SK-N-SH (cell line): ENCODE results near the gene DMD. TPM values are rescaled to one million over a fixed set of nuclear protein-coding genes. Genes with fewer than 3 reads are reported as not detected.

Experiments
- CTCF ChIA-PET: fragments of 300-600, 350-600 bp; formaldehyde crosslinking; extraction: SDS; loops from one replicate; lab custom pipeline; 2021; lab: Yijun Ruan, JAX
- POLR2A ChIA-PET: fragments of 350-600 bp; sonication (Branson Sonifier 250); formaldehyde crosslinking; extraction: SDS; loops from one replicate; lab custom pipeline; 2020; ENCODE audit warnings: antibody characterized with exemption, inconsistent platforms; lab: Yijun Ruan, JAX
- DNase-seq: peaks from one replicate; pipeline ENCODE4 v3.0.0; 2012
- H2AFZ ChIP-seq: fragments of 200-600 bp; sonication (generic); 2 replicates; pipeline ENCODE4 v1.8.1; 2016; ENCODE audit warnings: antibody characterized with exemption, mild to moderate bottlenecking, low read depth
- H3F3A ChIP-seq: fragments of 200-600 bp; sonication (generic); replicated peaks from 2 replicates; pipeline ENCODE3; 2016; ENCODE audit warnings: antibody characterized with exemption, mild to moderate bottlenecking; ENCODE audit not compliant: insufficient read depth
- H3K27ac ChIP-seq, 2 experiments: fragments of 200-500 bp in 1 of 2; fragments of 200-600 bp in 1 of 2; sonication (Bioruptor generic) in 1 of 2; sonication (generic), shearing (Covaris generic) in 1 of 2; 2 replicates each; pipeline versions ENCODE4 v1.5.1 to v1.6.1; 2014 to 2016; ENCODE audit warnings: low read depth in 2 of 2, inconsistent platforms in 1 of 2, low read length in 1 of 2, mild to moderate bottlenecking in 1 of 2, mixed read lengths in 1 of 2
- H3K27me3 ChIP-seq: fragments of 200-600 bp; sonication (generic), shearing (Covaris generic); 2 replicates; pipeline ENCODE4 v1.6.1; 2016; ENCODE audit warnings: mixed run types; ENCODE audit not compliant: insufficient read depth
- H3K36me3 ChIP-seq, 2 experiments: fragments of 200-500 bp in 1 of 2; fragments of 200-600 bp in 1 of 2; sonication (Bioruptor generic) in 1 of 2; sonication (generic) in 1 of 2; replicated peaks in 1 of 2; 2 replicates each; pipeline versions ENCODE3 to v1.5.1; 2014 to 2016; ENCODE audit warnings: low read length in 1 of 2, mild to moderate bottlenecking in 1 of 2; ENCODE audit not compliant: insufficient read depth in 2 of 2, control insufficient read depth in 1 of 2
- H3K4me1 ChIP-seq, 2 experiments: fragments of 200-500 bp in 1 of 2; fragments of 200-600 bp in 1 of 2; sonication (Bioruptor generic) in 1 of 2; sonication (generic), shearing (Covaris generic) in 1 of 2; 2 replicates each; pipeline versions ENCODE4 v1.5.1 to v1.6.1; 2014 to 2016; ENCODE audit warnings: low read depth in 1 of 2, low read length in 1 of 2, mixed run types in 1 of 2; ENCODE audit not compliant: insufficient read depth in 2 of 2, control insufficient read depth in 1 of 2
- H3K4me2 ChIP-seq: fragments of 200-600 bp; sonication (generic), shearing (Covaris generic); 2 replicates; pipeline ENCODE4 v1.6.1; 2017; ENCODE audit warnings: mixed run types
- H3K4me3 ChIP-seq, 2 experiments: fragments of 200-500 bp in 1 of 2; fragments of 200-600 bp in 1 of 2; sonication (Bioruptor generic) in 1 of 2; sonication (generic), shearing (Covaris generic) in 1 of 2; 2 replicates each; pipeline versions ENCODE4 v1.5.1 to v1.8.1; 2014 to 2016; ENCODE audit warnings: low read depth in 2 of 2, inconsistent platforms in 1 of 2, low read length in 1 of 2, mild to moderate bottlenecking in 1 of 2, mixed read lengths in 1 of 2, moderate library complexity in 1 of 2
- H3K79me2 ChIP-seq: fragments of 200-600 bp; sonication (generic); 2 replicates; pipeline ENCODE4 v1.8.1; 2017; ENCODE audit warnings: mild to moderate bottlenecking; ENCODE audit not compliant: insufficient read depth
- H3K9ac ChIP-seq: fragments of 200-600 bp; sonication (generic); 2 replicates; pipeline ENCODE4 v1.6.1; 2017; ENCODE audit warnings: mixed run types
- H3K9me2 ChIP-seq: fragments of 200-600 bp; sonication (generic); 2 replicates; pipeline ENCODE4 v1.6.1; 2017; ENCODE audit warnings: mixed run types
- H3K9me3 ChIP-seq: fragments of 200-600 bp; sonication (generic); 2 replicates; pipeline ENCODE4 v1.6.1; 2017; ENCODE audit warnings: mixed run types, mild to moderate bottlenecking, moderate library complexity
- H4K20me1 ChIP-seq: fragments of 200-600 bp; sonication (generic); 2 replicates; pipeline ENCODE4 v1.6.1; 2017; ENCODE audit warnings: mild to moderate bottlenecking, mixed run types; ENCODE audit not compliant: insufficient read depth
- EP300 ChIP-seq, 2 experiments: IDR thresholded peaks; 2 replicates each; pipeline versions ENCODE4 v1.4.0 to v1.6.1; 2012; ENCODE audit warnings: borderline replicate concordance in 1 of 2, low read depth in 1 of 2, low read length in 1 of 2
- FOSL2 ChIP-seq: IDR thresholded peaks from 2 replicates; pipeline ENCODE4 v1.4.0; 2012; ENCODE audit warnings: low read depth, mild to moderate bottlenecking, moderate library complexity, borderline replicate concordance
- FOXJ3 ChIP-seq: sonication (generic); formaldehyde crosslinking; IDR thresholded peaks from 2 replicates; pipeline ENCODE4 v1.5.1; 2020; ENCODE audit warnings: mild to moderate bottlenecking, missing genetic modification reagents
- FOXM1 ChIP-seq: IDR thresholded peaks from 2 replicates; pipeline ENCODE4 v1.4.0; 2012; ENCODE audit warnings: low read depth, mild to moderate bottlenecking
- GABPA ChIP-seq: IDR thresholded peaks from 2 replicates; pipeline ENCODE4 v1.4.0; 2012; ENCODE audit warnings: low read depth, mild to moderate bottlenecking
- GATA2 ChIP-seq: sonication (generic); formaldehyde crosslinking; IDR thresholded peaks from 2 replicates; pipeline ENCODE4 v1.5.0; 2020; ENCODE audit warnings: mild to moderate bottlenecking, missing genetic modification reagents
- JUND ChIP-seq: IDR thresholded peaks from 2 replicates; pipeline ENCODE4 v1.4.0; 2012
- MXI1 ChIP-seq: IDR thresholded peaks from 2 replicates; pipeline ENCODE4 v1.6.1; 2012; ENCODE audit warnings: mild to moderate bottlenecking, low read depth, low read length, improper control_type of control experiment
- NFIC ChIP-seq: IDR thresholded peaks from 2 replicates; pipeline ENCODE4 v1.4.0; 2012; ENCODE audit warnings: borderline replicate concordance
- NRF1 ChIP-seq: IDR thresholded peaks from 2 replicates; pipeline ENCODE4 v1.6.1; 2012; ENCODE audit warnings: low read depth, mild to moderate bottlenecking, low read length
- PBX3 ChIP-seq: IDR thresholded peaks from 2 replicates; pipeline ENCODE4; 2012
- POLR2AphosphoS5 ChIP-seq: IDR thresholded peaks from 2 replicates; pipeline ENCODE4 v1.6.1; 2012; ENCODE audit warnings: low read depth, low read length
- RAD21 ChIP-seq: IDR thresholded peaks from 2 replicates; pipeline ENCODE4 v1.6.1; 2012; ENCODE audit warnings: mild to moderate bottlenecking, low read length
- RCOR1 ChIP-seq: fragments of 150-350 bp; IDR thresholded peaks from 2 replicates; pipeline ENCODE4 v1.6.1; 2017; ENCODE audit warnings: antibody characterized with exemption, low read length
- REST ChIP-seq: IDR thresholded peaks from 2 replicates; pipeline ENCODE4 v1.6.1; 2012; ENCODE audit warnings: mild to moderate bottlenecking, low read depth, low read length, moderate library complexity
- RXRA ChIP-seq: IDR thresholded peaks from 2 replicates; pipeline ENCODE4 v1.4.0; 2012; ENCODE audit warnings: low read depth, mild to moderate bottlenecking, borderline replicate concordance
- TEAD4 ChIP-seq: IDR thresholded peaks from 2 replicates; pipeline ENCODE4 v1.4.0; 2012; ENCODE audit warnings: mild to moderate bottlenecking, borderline replicate concordance; ENCODE audit not compliant: insufficient read depth
- USF1 ChIP-seq: IDR thresholded peaks from 2 replicates; pipeline ENCODE4 v1.4.0; 2012; ENCODE audit warnings: low read depth, borderline replicate concordance
- USF2 ChIP-seq: fragments of 150-350 bp; IDR thresholded peaks from 2 replicates; pipeline ENCODE4 v1.6.1; 2017; ENCODE audit warnings: antibody characterized with exemption, low read length, low read depth, borderline replicate concordance
- ZBTB33 ChIP-seq: IDR thresholded peaks from 2 replicates; pipeline ENCODE4 v1.4.0; 2012; ENCODE audit warnings: low read depth, borderline replicate concordance
- WGBS: methylation state at CpG from one replicate; pipeline ENCODE4 v1.1.6; 2017; ENCODE audit warnings: low lambda C conversion rate; 5-methylcytosine and 5-hydroxymethylcytosine counted together
- polyA plus RNA-seq, 3 experiments: library from polyadenylated mRNA; depleted of rRNA; stranded (reverse); fragments of >200 nt; gene quantifications; 2 replicates each; pipeline ENCODE4 v1.2.3, GENCODE V29; 2012

DMD gene
- polyA plus RNA-seq, 1 of the 3 experiments (the other 2 are of a cell fraction): 3.9 TPM

- TF ChIP-seq REST (no peak), RAD21 (no peak), GABPA (no peak), USF2 (no peak)
These were observed 2011.6 kb downstream of the DMD start (continued) for GRCh38 chrX:31199840-31200114.

GRCh38 chrX:31199056-31199839 is 2012.1 kb downstream of the DMD start:
- Histone ChIP-seq H3K9me2 (no peaks in the 10 kb centered on the region), H3K27me3 (no peaks in the 10 kb centered on the region), H4K20me1 (no peaks in the 10 kb centered on the region), H3K27ac (no peak overlapping the region), H3K36me3 (no peaks in the 10 kb centered on the region), H3K9me3 (no peaks in the 10 kb centered on the region), H3F3A (no peaks in the 10 kb centered on the region), H3K79me2 (no peaks in the 10 kb centered on the region), H3K9ac (no peak overlapping the region), H3K4me2 (no peak overlapping the region), H3K4me3 (no peak overlapping the region), H3K4me1 (no peaks in the 10 kb centered on the region), H2AFZ (no peak overlapping the region)
- ChIA-PET POLR2A (no interaction called here), CTCF (no interaction called here)
- WGBS: 26% methylated on average over 5 of the region's 5 CpGs
- no peak for TF ChIP-seq NFIC
- TF ChIP-seq GABPA: no peak
- TF ChIP-seq RAD21: no peak
- no peak for TF ChIP-seq PBX3
- TF ChIP-seq FOXJ3 (CRISPR knock-in tag): no peak
- TF ChIP-seq TEAD4: no peak
- TF ChIP-seq MXI1: no peak
- TF ChIP-seq JUND: no peak
- no peak for TF ChIP-seq NRF1
- TF ChIP-seq FOXM1: no peak
- no peak for TF ChIP-seq GATA2
- no peak for TF ChIP-seq ZBTB33
- TF ChIP-seq RXRA: no peak
- TF ChIP-seq POLR2AphosphoS5: no peak
- TF ChIP-seq RCOR1: no peak
- no peak for TF ChIP-seq USF2
- no peak for TF ChIP-seq EP300 (IDR thresholded peaks at IDR 0.05; ENCODE audit: borderline replicate concordance in 1 of 2, low read depth in 1 of 2, low read length in 1 of 2)
- TF ChIP-seq USF1: no peak
- TF ChIP-seq FOSL2: no peak
- DNase-seq: no peak
